Heart left ventricle (tissue), 16 donors: ENCODE measurements around the gene SULF2. TPM values are rescaled to one million over a fixed set of nuclear protein-coding genes. Genes with fewer than 3 reads are reported as not detected.
"Not testable (repeated sequence)": the region's sequence is repeated elsewhere in the genome, so short reads cannot be mapped to it uniquely, and the experiment has no call there.

Source experiments
- ATAC-seq, 4 donors: fragments of 200-7000 bp; cut with Tn5 transposase; one replicate each; pipeline ENCODE4 v1.9.1; 2020 to 2022; ENCODE audit warnings: moderate library complexity in 4 of 4, mild to moderate bottlenecking in 3 of 4, moderate number of reproducible peaks in 1 of 4
- DNase-seq, 5 donors: peaks; one replicate each; pipeline ENCODE4 v3.0.0-alpha.2; 2020
- H3K27ac ChIP-seq, 12 donors: fragments of 200-600 bp; sonication (generic) in 4 of 12; one replicate each; pipeline versions ENCODE4 v1.5.0 to v1.8.0; 2016 to 2022; ENCODE audit warnings: mild to moderate bottlenecking in 2 of 12
- H3K27me3 ChIP-seq, 9 donors: fragments of 200-600 bp; sonication (generic) in 2 of 9; one replicate each; pipeline versions ENCODE4 v1.5.1 to v1.8.0; 2016 to 2022; ENCODE audit warnings: mild to moderate bottlenecking in 3 of 9
- H3K36me3 ChIP-seq, 9 donors: fragments of 200-600 bp; sonication (generic) in 2 of 9; one replicate each; pipeline versions ENCODE4 v1.5.0 to v1.8.0; 2018 to 2022; ENCODE audit warnings: mild to moderate bottlenecking in 2 of 9
- H3K4me1 ChIP-seq, 12 donors: fragments of 200-600 bp; sonication (generic) in 4 of 12; one replicate each; pipeline versions ENCODE4 v1.5.0 to v1.8.0; 2016 to 2022; ENCODE audit warnings: mild to moderate bottlenecking in 3 of 12
- H3K4me3 ChIP-seq, 12 donors: fragments of 200-600 bp; sonication (generic) in 4 of 12; one replicate each; pipeline versions ENCODE4 v1.5.0 to v1.8.0; 2017 to 2022; ENCODE audit warnings: mild to moderate bottlenecking in 9 of 12, moderate library complexity in 4 of 12
- H3K9me3 ChIP-seq, 12 donors: fragments of 200-600 bp; sonication (generic) in 4 of 12; one replicate each; pipeline versions ENCODE4 v1.5.0 to v1.8.0; 2016 to 2022; ENCODE audit warnings: mild to moderate bottlenecking in 1 of 12
- POLR2A ChIP-seq, 2 donors: fragments of 450-650 bp; IDR thresholded peaks; one replicate each; pipeline ENCODE4 v1.6.1; 2017; ENCODE audit warnings: antibody characterized with exemption in 2 of 2, mild to moderate bottlenecking in 2 of 2, moderate library complexity in 2 of 2
- WGBS, 4 donors: extraction: QIAGEN DNeasy Blood & Tissue Kit in 2 of 4; methylation state at CpG; one replicate each; pipeline versions ENCODE4 v1.1.5 to v1.1.7; 2013 to 2018; 5-methylcytosine and 5-hydroxymethylcytosine counted together
- intact Hi-C, 10 donors: fragments of 100-400 bp; cut with DNase I; formaldehyde crosslinking; loops; one replicate each; pipeline versions ENCODE4 v1.11.1 to v1.14.2; 2022
- polyA plus RNA-seq, 2 donors: library from polyadenylated mRNA; stranded (reverse); fragments of 200-250 nt; gene quantifications; one replicate each; pipeline ENCODE4 v1.2.3, GENCODE V29; 2013
- total RNA-seq, 9 donors: library from RNA; depleted of rRNA in 2 of 9; stranded (reverse); fragments of >200 nt in 2 of 9; fragmentation: NEBNext Ultra II Directional in 3 of 9; extraction: Animal tissue kit (Norgen Biotek cat#: 25700) in 3 of 9; gene quantifications; one replicate each; pipeline versions ENCODE4 v1.1.0 to v1.2.4, GENCODE V29; 2016 to 2023
- TF ChIP-seq, protein P1 (sequence below), 12 donors: fragments of 200-600 bp; sonication (generic) in 4 of 12; IDR thresholded peaks; one replicate each; pipeline versions ENCODE4 v1.5.0 to v1.8.0; 2018 to 2022; ENCODE audit warnings: antibody characterized with exemption in 12 of 12, mild to moderate bottlenecking in 5 of 12
- donor health status: ischemic (EF 13 %, LVEDD 7.1; RV severe dilation, severe dysfunction).
- donor health status: healthy with polysubstance abuse.
- donor health status: DM: no; HTN: yes; CAD: no.
- donor health status: DM: no; HTN: no; CAD: no.
- donor health status: ischemic (EF 25% LVEDD 6.9; RV normal size, moderate dysfunction).
- donor health status: ischemic (EF 25% LVEDD 5.7; RV mildly dilated, moderate dysfunction).
- donor health status: healthy.
- donor health status: DM: yes; HTN: yes; CAD: no.
- donor health status: ischemic (EF 35%, LVEDD 5.7; RV mildly dilated, moderate dysfunction).
- donor health status: nonischemic (EF 11% LVEDD 7.7; RV severe dilation, severe dysfunction).
- donor health status: DM: yes; HTN: yes; CAD: no.
- donor health status: PGD.
- donor health status: ischemic (EF 29% LVEDD 5.4; RV normal size, mild dysfunction).
- donor health status: nonischemic (EF 23%, LVEDD 6.1; RV moderate dilation, normal function).

Gene SULF2
- total and polyA plus RNA-seq, 11 donors: 16.7 to 51.5 (median 28.5) TPM

DNA sequence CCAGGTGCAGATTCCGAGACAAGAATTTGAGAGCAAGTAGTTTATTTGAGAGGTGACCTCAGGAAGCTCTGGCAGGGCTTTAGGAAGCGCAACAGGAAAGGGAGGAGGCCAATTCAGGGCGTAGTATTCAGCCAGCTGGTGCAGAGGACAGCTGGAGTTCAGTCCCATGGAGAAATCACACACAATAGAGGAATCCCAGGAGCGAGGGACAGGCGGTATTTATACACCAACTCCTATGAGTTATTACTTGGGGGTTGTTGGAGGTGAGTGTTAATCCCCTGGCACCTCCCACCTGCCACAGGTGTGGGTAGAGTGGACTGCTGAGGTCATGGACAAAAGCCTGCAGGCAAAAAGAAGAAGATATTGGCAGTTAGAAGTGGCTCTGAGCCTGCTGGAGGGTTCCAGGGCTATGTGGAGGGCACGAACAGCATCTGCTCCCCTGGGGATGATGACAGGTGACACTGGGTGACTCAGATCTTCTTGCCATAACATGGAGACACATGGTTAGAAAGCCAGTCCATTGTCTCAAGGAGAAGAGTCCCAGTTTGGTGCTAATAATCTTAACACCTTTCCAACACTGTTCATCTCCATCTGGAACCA, 13.9 kb upstream of the SULF2 start:
- Histone ChIP-seq H3K27me3 (peaks cover 0 to 3% (median 0%) of the 10 kb centered on the region in 9 donors), H3K36me3 (no peaks in the 10 kb centered on the region), H3K9me3 (peaks cover 0 to 7% (median 0%) of the 10 kb centered on the region in 12 donors), H3K4me3 (no peak overlapping the region), H3K27ac (no peak overlapping the region), H3K4me1 (peaks cover 0 to 14% (median 4%) of the 10 kb centered on the region in 12 donors)
- intact Hi-C loops: loop anchor here in 2 of 10 donors (10.0 kb wide), 2 partner anchors 156 to 176 kb away; no protein-coding TSS in a partner anchor
- peak in 3 of 4 donors; percentile 53 to 89 (median 64) for ATAC-seq
- TF ChIP-seq, protein P1, sequence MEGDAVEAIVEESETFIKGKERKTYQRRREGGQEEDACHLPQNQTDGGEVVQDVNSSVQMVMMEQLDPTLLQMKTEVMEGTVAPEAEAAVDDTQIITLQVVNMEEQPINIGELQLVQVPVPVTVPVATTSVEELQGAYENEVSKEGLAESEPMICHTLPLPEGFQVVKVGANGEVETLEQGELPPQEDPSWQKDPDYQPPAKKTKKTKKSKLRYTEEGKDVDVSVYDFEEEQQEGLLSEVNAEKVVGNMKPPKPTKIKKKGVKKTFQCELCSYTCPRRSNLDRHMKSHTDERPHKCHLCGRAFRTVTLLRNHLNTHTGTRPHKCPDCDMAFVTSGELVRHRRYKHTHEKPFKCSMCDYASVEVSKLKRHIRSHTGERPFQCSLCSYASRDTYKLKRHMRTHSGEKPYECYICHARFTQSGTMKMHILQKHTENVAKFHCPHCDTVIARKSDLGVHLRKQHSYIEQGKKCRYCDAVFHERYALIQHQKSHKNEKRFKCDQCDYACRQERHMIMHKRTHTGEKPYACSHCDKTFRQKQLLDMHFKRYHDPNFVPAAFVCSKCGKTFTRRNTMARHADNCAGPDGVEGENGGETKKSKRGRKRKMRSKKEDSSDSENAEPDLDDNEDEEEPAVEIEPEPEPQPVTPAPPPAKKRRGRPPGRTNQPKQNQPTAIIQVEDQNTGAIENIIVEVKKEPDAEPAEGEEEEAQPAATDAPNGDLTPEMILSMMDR (IDR thresholded peaks at IDR 0.05): no peak
- TF ChIP-seq POLR2A (IDR thresholded peaks at IDR 0.05): no peak
- peak in 2 of 5 donors; percentile 42 to 45 for DNase-seq
- WGBS, 4 donors: 47 to 61% (median 53%) methylated on average over 5 to 6 of the region's 6 CpGs

DNA sequence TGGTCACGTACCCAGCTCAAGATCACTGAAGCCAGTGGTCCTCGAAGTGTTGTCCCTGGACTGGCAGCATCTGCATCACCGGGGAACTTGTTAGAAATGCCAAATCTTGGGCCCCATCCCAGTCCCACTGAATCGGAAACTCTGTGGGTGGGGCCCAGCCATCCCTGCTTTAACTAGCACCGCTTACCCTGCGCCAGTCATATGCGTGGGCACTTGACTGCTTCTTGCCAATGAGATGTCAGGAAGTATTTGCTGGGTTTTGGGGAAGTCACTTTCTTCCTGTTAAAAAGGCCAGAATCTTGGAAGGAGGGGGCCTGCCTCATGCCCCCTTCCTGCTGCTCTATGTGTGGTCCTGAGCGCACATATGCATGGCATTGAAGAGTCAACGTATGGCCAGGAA, 11.7 kb upstream of the SULF2 start:
- intact Hi-C loops: loop anchor here in 2 of 10 donors (10.0 kb wide), 2 partner anchors 158 to 178 kb away; no protein-coding TSS in a partner anchor
- Histone ChIP-seq H3K4me3 (no peak overlapping the region), H3K27me3 (no peaks in the 10 kb centered on the region), H3K36me3 (no peaks in the 10 kb centered on the region), H3K4me1 (peaks cover 0 to 17% (median 8%) of the 10 kb centered on the region in 12 donors), H3K9me3 (peaks cover 0 to 7% (median 0%) of the 10 kb centered on the region in 12 donors), H3K27ac (no peak overlapping the region)
- WGBS, 4 donors: 86 to 95% (median 89%) methylated on average over 9 of the region's 9 CpGs
- no peak for TF ChIP-seq POLR2A (IDR thresholded peaks at IDR 0.05)
- TF ChIP-seq, protein P1 (IDR thresholded peaks at IDR 0.05): no peak
- ATAC-seq (no peak), DNase-seq (no peak)

DNA sequence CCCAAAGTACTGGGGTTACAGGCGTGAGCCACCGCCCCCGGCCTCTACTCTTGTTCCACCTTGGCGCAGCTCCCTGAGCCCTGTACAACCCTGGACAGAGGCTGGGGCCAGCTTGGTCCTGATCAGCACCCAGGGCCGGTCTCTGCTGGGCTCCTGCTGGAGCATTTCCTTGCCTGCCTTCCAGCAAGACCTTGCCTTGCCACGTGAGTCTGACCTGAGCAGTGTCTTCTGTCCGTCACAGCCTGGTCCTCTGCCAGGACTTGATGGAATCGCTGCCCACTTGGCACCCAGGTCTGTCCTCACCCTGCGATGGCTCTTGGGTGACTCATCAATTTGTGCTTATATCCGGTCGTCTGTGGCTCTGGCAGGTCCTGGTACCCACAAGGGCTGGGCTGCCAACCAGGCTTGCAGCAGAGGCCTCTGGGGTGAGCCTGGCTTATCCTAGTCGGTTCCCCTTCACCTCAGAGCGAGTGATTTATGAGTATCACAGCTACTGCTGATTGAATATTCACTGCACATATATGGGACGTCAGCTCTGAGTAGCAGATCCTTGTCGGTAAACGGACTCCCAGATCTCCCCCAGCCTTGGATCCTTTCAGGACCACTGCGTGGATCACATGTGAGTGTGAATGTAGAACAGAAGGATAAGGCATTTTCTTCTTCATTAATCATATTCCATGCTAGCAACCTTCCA, 10.1 kb upstream of the SULF2 start:
- TF ChIP-seq POLR2A (IDR thresholded peaks at IDR 0.05): no peak
- TF ChIP-seq, protein P1 (IDR thresholded peaks at IDR 0.05): no peak
- WGBS, 4 donors: 75 to 85% (median 77%) methylated on average over 14 to 17 of the region's 17 CpGs
- Histone ChIP-seq H3K27me3 (no peaks in the 10 kb centered on the region), H3K36me3 (no peaks in the 10 kb centered on the region), H3K9me3 (peaks cover 0 to 7% (median 0%) of the 10 kb centered on the region in 12 donors), H3K4me1 (peaks cover 0 to 22% (median 13%) of the 10 kb centered on the region in 12 donors), H3K4me3 (no peak overlapping the region), H3K27ac (no peak overlapping the region)
- peak in 2 of 5 donors; percentile 54 to 82 for DNase-seq
- peak in 3 of 4 donors; percentile 31 to 81 (median 78) for ATAC-seq
- intact Hi-C loops: loop anchor here in 2 of 10 donors (10.0 kb wide), 2 partner anchors 159 to 179 kb away; no protein-coding TSS in a partner anchor

DNA sequence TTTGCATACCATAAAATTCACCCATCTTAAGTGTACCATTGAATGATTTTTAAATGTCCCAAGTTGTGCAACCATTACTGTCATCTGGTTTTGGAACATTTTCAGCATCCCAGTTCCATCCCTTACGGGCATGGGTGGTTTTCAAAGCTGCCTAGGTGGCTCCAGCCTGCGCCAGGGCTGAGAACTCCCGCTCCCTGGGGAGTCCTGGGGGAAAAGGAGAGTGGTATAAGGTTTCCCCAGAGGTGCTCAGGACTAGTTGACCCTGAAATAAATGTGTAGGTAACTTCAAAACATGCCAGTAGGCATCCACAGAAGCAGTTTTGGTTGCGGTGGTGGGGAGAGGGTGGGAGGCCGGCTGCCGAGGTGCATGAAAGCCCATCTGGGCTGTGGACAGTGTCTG, 9.0 kb upstream of the SULF2 start:
- DNase-seq, H3K4me3 ChIP-seq, H3K9me3 ChIP-seq, H3K27ac ChIP-seq, ATAC-seq, H3K36me3 ChIP-seq, H3K27me3 ChIP-seq: not testable (repeated sequence)
- H3K4me1 ChIP-seq: peaks cover 0 to 27% (median 12%) of the 10 kb centered on the region in 12 donors
- intact Hi-C loops: loop anchor here in 2 of 10 donors (10.0 kb wide), 2 partner anchors 161 to 181 kb away; no protein-coding TSS in a partner anchor
- WGBS, 4 donors: 94 to 98% (median 95%) methylated on average over 6 of the region's 6 CpGs
